IMR-90 (cell line): ENCODE measurements around the gene HIVEP3. TPM values are rescaled to one million over a fixed set of nuclear protein-coding genes. Genes with fewer than 3 reads are reported as not detected.

Source experiments
- ATAC-seq: fragments of 200-7000 bp; cut with Tn5 transposase; 2 replicates; pipeline ENCODE4 v1.9.1; 2020; ENCODE audit warnings: low read depth, mild to moderate bottlenecking, moderate library complexity
- BruUV-seq: library from RNA; stranded (reverse); fragments of 400-500 nt; replicated peaks from 2 replicates; lab custom pipeline; 2021; lab: Mats Ljungman, UMichigan
- CTCF ChIA-PET: fragments of 300-600 bp; formaldehyde crosslinking; extraction: SDS; loops from one replicate; lab custom pipeline; 2021; ENCODE audit warnings: antibody characterized with exemption; lab: Yijun Ruan, JAX
- POLR2A ChIA-PET: fragments of 300-600 bp; sonication (Branson Sonifier 250); formaldehyde crosslinking; loops from one replicate; lab custom pipeline; 2022; ENCODE audit warnings: antibody characterized with exemption; ENCODE audit not compliant: unreplicated experiment; lab: Charles Lee
- DNase-seq: peaks from one replicate; pipeline ENCODE4 v3.0.0; 2013
- H2AFZ ChIP-seq: replicated peaks from 2 replicates; pipeline ENCODE3; 2013; ENCODE audit warnings: low read length, mild to moderate bottlenecking; ENCODE audit not compliant: poor library complexity
- H2AK5ac ChIP-seq: 2 replicates; pipeline ENCODE4 v1.6.1; 2013; ENCODE audit warnings: low read depth, low read length, inconsistent platforms
- H2AK9ac ChIP-seq: replicated peaks from 2 replicates; pipeline ENCODE3; 2013; ENCODE audit warnings: mild to moderate bottlenecking, low read depth, low read length, moderate library complexity; ENCODE audit not compliant: poor library complexity
- H2BK120ac ChIP-seq: 2 replicates; pipeline ENCODE4 v1.6.1; 2013; ENCODE audit warnings: low read depth, low read length, inconsistent platforms
- H2BK15ac ChIP-seq: 3 replicates; pipeline ENCODE4 v1.6.1; 2013; ENCODE audit warnings: low read depth, low read length, inconsistent platforms
- H2BK20ac ChIP-seq: 2 replicates; pipeline ENCODE4 v1.6.1; 2013; ENCODE audit warnings: low read depth, mild to moderate bottlenecking, inconsistent platforms, low read length, moderate library complexity
- H2BK5ac ChIP-seq: 2 replicates; pipeline ENCODE4 v1.6.1; 2013; ENCODE audit warnings: mild to moderate bottlenecking, low read depth, low read length, inconsistent platforms; ENCODE audit not compliant: poor library complexity, severe bottlenecking
- H3K14ac ChIP-seq: replicated peaks from 2 replicates; pipeline ENCODE4 v1.6.1; 2013; ENCODE audit warnings: low read depth, low read length, inconsistent platforms
- H3K18ac ChIP-seq: 2 replicates; pipeline ENCODE4 v1.6.1; 2013; ENCODE audit warnings: low read depth, low read length, control low read depth
- H3K23ac ChIP-seq: 2 replicates; pipeline ENCODE4 v1.6.1; 2013; ENCODE audit warnings: low read depth, low read length, inconsistent platforms
- H3K27ac ChIP-seq: 2 replicates; pipeline ENCODE4 v1.5.1; 2013; ENCODE audit warnings: mild to moderate bottlenecking, control low read depth, low read length; ENCODE audit not compliant: insufficient read depth
- H3K27me3 ChIP-seq: 2 replicates; pipeline ENCODE4 v1.6.1; 2013; ENCODE audit warnings: low read length; ENCODE audit not compliant: control insufficient read depth, insufficient read depth
- H3K36me3 ChIP-seq: 2 replicates; pipeline ENCODE4 v1.6.1; 2013; ENCODE audit warnings: low read length, mixed read lengths; ENCODE audit not compliant: control insufficient read depth, insufficient read depth
- H3K4ac ChIP-seq: 2 replicates; pipeline ENCODE4 v1.6.1; 2013; ENCODE audit warnings: low read depth, low read length, inconsistent platforms
- H3K4me1 ChIP-seq: 2 replicates; pipeline ENCODE4 v1.6.1; 2013; ENCODE audit warnings: low read length, mixed read lengths; ENCODE audit not compliant: control insufficient read depth, insufficient read depth
- H3K4me2 ChIP-seq: 2 replicates; pipeline ENCODE4 v1.6.1; 2013; ENCODE audit warnings: low read depth, mild to moderate bottlenecking, control low read depth, low read length, moderate library complexity
- H3K4me3 ChIP-seq: 2 replicates; pipeline ENCODE4 v1.5.1; 2013; ENCODE audit warnings: low read depth, mild to moderate bottlenecking, control low read depth, low read length, moderate library complexity; ENCODE audit not compliant: insufficient read depth
- H3K56ac ChIP-seq: 2 replicates; pipeline ENCODE4 v1.6.1; 2013; ENCODE audit warnings: low read length, inconsistent platforms; ENCODE audit not compliant: insufficient read depth; ENCODE audit errors: extremely low read depth
- H3K79me1 ChIP-seq, 2 experiments: 2 replicates each; pipeline ENCODE4 v1.6.1; 2013; ENCODE audit warnings: low read length in 2 of 2, inconsistent platforms in 1 of 2, low read depth in 1 of 2
- H3K9ac ChIP-seq: 2 replicates; pipeline ENCODE4 v1.6.1; 2013; ENCODE audit warnings: low read depth, low read length, control low read depth
- H3K9me1 ChIP-seq: 2 replicates; pipeline ENCODE4 v1.6.1; 2013; ENCODE audit warnings: low read length, inconsistent platforms; ENCODE audit not compliant: insufficient read depth
- H3K9me3 ChIP-seq: 2 replicates; pipeline ENCODE4 v1.6.1; 2013; ENCODE audit warnings: low read length; ENCODE audit not compliant: control insufficient read depth, insufficient read depth
- H4K20me1 ChIP-seq: 2 replicates; pipeline ENCODE4 v1.6.1; 2013; ENCODE audit warnings: low read length, inconsistent platforms; ENCODE audit not compliant: insufficient read depth
- H4K5ac ChIP-seq: 2 replicates; pipeline ENCODE4 v1.6.1; 2013; ENCODE audit warnings: mild to moderate bottlenecking, low read depth, low read length, control low read depth
- H4K8ac ChIP-seq, 2 experiments: 2 replicates each; pipeline ENCODE4 v1.6.1; 2013; ENCODE audit warnings: low read depth in 2 of 2, low read length in 2 of 2, control low read depth in 1 of 2, inconsistent platforms in 1 of 2
- H4K91ac ChIP-seq: 2 replicates; pipeline ENCODE4 v1.6.1; 2013; ENCODE audit warnings: low read depth, low read length, inconsistent platforms; ENCODE audit not compliant: insufficient read depth
- BHLHE40 ChIP-seq: fragments of 150-350 bp; IDR thresholded peaks from 2 replicates; pipeline ENCODE4 v1.6.1; 2016; ENCODE audit warnings: mild to moderate bottlenecking, low read depth, low read length
- CEBPB ChIP-seq: IDR thresholded peaks from 2 replicates; pipeline ENCODE4 v1.6.1; 2012; ENCODE audit warnings: low read depth, low read length, improper control_type of control experiment
- CHD1 ChIP-seq: IDR thresholded peaks from 2 replicates; pipeline ENCODE4 v1.6.1; 2012; ENCODE audit warnings: low read depth, low read length, improper control_type of control experiment
- FOS ChIP-seq: fragments of 150-350 bp; IDR thresholded peaks from 2 replicates; pipeline ENCODE4 v1.6.1; 2016; ENCODE audit warnings: low read depth, low read length
- MAFK ChIP-seq: IDR thresholded peaks from 2 replicates; pipeline ENCODE4 v1.6.1; 2012; ENCODE audit warnings: low read depth, low read length, improper control_type of control experiment
- MAZ ChIP-seq: IDR thresholded peaks from 2 replicates; pipeline ENCODE4 v1.6.1; 2012; ENCODE audit warnings: low read depth, mild to moderate bottlenecking, low read length, improper control_type of control experiment, moderate library complexity, borderline replicate concordance
- MXI1 ChIP-seq: IDR thresholded peaks from 2 replicates; pipeline ENCODE4 v1.6.1; 2012; ENCODE audit warnings: low read depth, mild to moderate bottlenecking, low read length, moderate library complexity, borderline replicate concordance
- NFE2L2 ChIP-seq: fragments of 150-350 bp; IDR thresholded peaks from 2 replicates; pipeline ENCODE4 v1.6.1; 2016; ENCODE audit warnings: low read depth, mild to moderate bottlenecking, low read length
- POLR2A ChIP-seq: IDR thresholded peaks from 2 replicates; pipeline ENCODE4 v1.6.1; 2012; ENCODE audit warnings: mild to moderate bottlenecking, low read depth, low read length
- RAD21 ChIP-seq: IDR thresholded peaks from 2 replicates; pipeline ENCODE4 v1.6.1; 2012; ENCODE audit warnings: low read length, improper control_type of control experiment
- RCOR1 ChIP-seq: IDR thresholded peaks from 2 replicates; pipeline ENCODE4 v1.6.1; 2012; ENCODE audit warnings: mild to moderate bottlenecking, low read length, improper control_type of control experiment; ENCODE audit not compliant: insufficient replicate concordance
- RFX5 ChIP-seq: IDR thresholded peaks from 2 replicates; pipeline ENCODE4 v1.8.0; 2012; ENCODE audit warnings: low read depth, mild to moderate bottlenecking, low read length, moderate library complexity
- SMC3 ChIP-seq: fragments of 150-350 bp; IDR thresholded peaks from 2 replicates; pipeline ENCODE4 v1.6.1; 2016; ENCODE audit warnings: low read depth, mild to moderate bottlenecking, antibody characterized with exemption, low read length, moderate library complexity
- WGBS, 2 experiments: methylation state at CpG; one replicate each; pipeline versions ENCODE4 v1.1.5 to v1.1.7; 2013; ENCODE audit warnings: missing lambda C conversion rate in 2 of 2; ENCODE audit not compliant: insufficient read length in 1 of 2; ENCODE audit errors: extremely low coverage in 2 of 2; 5-methylcytosine and 5-hydroxymethylcytosine counted together
- dilution Hi-C: fragments of 300-500 bp; cut with HindIII; formaldehyde crosslinking; loops from one replicate; pipeline ENCODE4 v1.14.3; 2018; ENCODE audit warnings: low sequenced_read_pairs; ENCODE audit not compliant: unreplicated experiment
- in situ Hi-C: fragments of 300-500 bp; cut with MboI; formaldehyde crosslinking; loops from 3 replicates; pipeline ENCODE4 v1.14.3; 2019; ENCODE audit warnings: low sequenced_read_pairs, inconsistent platforms, mixed read lengths
- intact Hi-C: fragments of 100-400 bp; cut with micrococcal nuclease; formaldehyde crosslinking; loops from 2 replicates; pipeline ENCODE4 v1.10.0; 2022
- polyA plus RNA-seq, 3 experiments: library from polyadenylated mRNA; depleted of rRNA; stranded (reverse); fragments of >200 nt; gene quantifications; 2 replicates each; pipeline ENCODE4 v1.2.3, GENCODE V29; 2012; ENCODE audit warnings: low replicate concordance in 1 of 3
- total RNA-seq: library from RNA; depleted of rRNA; stranded (reverse); fragments of >200 nt; gene quantifications from 2 replicates; pipeline ENCODE4 v1.2.3, GENCODE V29; 2012
- TF ChIP-seq, protein P1 (sequence below): conservative IDR thresholded peaks from 2 replicates; pipeline ENCODE4 v1.5.1; 2012; ENCODE audit warnings: mild to moderate bottlenecking, low read depth, low read length, improper control_type of control experiment
- TF ChIP-seq, protein P2 (sequence below): fragments of 150-350 bp; IDR thresholded peaks from 2 replicates; pipeline ENCODE4 v1.6.1; 2016; ENCODE audit warnings: low read depth, mild to moderate bottlenecking, low read length, moderate library complexity, borderline replicate concordance
- TF ChIP-seq, protein P3 (sequence below): fragments of 150-350 bp; IDR thresholded peaks from 2 replicates; pipeline ENCODE4 v1.6.1; 2017; ENCODE audit warnings: mild to moderate bottlenecking, antibody characterized with exemption, low read length, low read depth

Gene HIVEP3
- total and polyA plus RNA-seq, 2 of the 4 experiments (the other 2 are of a cell fraction), result 1.4 to 4.0 TPM

DNA sequence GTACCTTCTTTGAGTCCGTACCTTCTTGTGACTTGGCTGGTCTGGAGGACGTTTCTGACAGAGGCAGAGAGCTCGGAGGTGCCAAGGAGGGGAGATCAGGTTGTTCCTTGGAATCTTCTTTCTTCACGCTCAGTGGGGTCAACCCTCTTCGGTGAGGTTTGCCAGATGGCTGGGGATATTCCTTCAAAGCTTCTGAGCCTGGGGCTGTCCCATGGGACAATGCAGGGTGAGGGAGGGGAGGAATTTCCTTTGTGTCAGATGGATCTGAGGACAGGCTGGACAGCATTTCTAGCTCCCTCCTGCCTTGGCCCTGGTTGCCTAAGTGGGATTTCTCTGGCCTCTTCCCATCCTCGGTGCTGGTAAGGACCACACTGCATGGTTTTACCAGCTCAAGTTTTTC, 338.7 kb downstream of the HIVEP3 start:
- Histone ChIP-seq H3K27me3 (no peaks in the 10 kb centered on the region), H3K9ac (no peak overlapping the region), H3K4me2 (no peak overlapping the region), H2BK120ac (no peak overlapping the region), H3K4me1 (no peaks in the 10 kb centered on the region), H3K4me3 (no peak overlapping the region), H2AK9ac (no peak overlapping the region), H2BK15ac (no peak overlapping the region), H3K56ac (no peak overlapping the region), H3K4ac (no peak overlapping the region), H4K5ac (no peak overlapping the region), H3K18ac (no peak overlapping the region), H3K23ac (no peak overlapping the region), H2BK5ac (no peak overlapping the region), H3K79me1 (no peaks in the 10 kb centered on the region), H3K9me1 (no peaks in the 10 kb centered on the region), H4K20me1 (no peaks in the 10 kb centered on the region), H3K36me3 (no peaks in the 10 kb centered on the region; the same call in 1 of the 2 replicates), H3K9me3 (no peaks in the 10 kb centered on the region), H4K8ac (no peak overlapping the region), H3K14ac (no peak overlapping the region), H2AK5ac (no peak overlapping the region), H2BK20ac (no peak overlapping the region), H3K27ac (no peak overlapping the region), H4K91ac (no peak overlapping the region), H2AFZ (no peak overlapping the region)
- TF ChIP-seq, protein P1, sequence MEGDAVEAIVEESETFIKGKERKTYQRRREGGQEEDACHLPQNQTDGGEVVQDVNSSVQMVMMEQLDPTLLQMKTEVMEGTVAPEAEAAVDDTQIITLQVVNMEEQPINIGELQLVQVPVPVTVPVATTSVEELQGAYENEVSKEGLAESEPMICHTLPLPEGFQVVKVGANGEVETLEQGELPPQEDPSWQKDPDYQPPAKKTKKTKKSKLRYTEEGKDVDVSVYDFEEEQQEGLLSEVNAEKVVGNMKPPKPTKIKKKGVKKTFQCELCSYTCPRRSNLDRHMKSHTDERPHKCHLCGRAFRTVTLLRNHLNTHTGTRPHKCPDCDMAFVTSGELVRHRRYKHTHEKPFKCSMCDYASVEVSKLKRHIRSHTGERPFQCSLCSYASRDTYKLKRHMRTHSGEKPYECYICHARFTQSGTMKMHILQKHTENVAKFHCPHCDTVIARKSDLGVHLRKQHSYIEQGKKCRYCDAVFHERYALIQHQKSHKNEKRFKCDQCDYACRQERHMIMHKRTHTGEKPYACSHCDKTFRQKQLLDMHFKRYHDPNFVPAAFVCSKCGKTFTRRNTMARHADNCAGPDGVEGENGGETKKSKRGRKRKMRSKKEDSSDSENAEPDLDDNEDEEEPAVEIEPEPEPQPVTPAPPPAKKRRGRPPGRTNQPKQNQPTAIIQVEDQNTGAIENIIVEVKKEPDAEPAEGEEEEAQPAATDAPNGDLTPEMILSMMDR, result no peak
- TF ChIP-seq, protein P2, sequence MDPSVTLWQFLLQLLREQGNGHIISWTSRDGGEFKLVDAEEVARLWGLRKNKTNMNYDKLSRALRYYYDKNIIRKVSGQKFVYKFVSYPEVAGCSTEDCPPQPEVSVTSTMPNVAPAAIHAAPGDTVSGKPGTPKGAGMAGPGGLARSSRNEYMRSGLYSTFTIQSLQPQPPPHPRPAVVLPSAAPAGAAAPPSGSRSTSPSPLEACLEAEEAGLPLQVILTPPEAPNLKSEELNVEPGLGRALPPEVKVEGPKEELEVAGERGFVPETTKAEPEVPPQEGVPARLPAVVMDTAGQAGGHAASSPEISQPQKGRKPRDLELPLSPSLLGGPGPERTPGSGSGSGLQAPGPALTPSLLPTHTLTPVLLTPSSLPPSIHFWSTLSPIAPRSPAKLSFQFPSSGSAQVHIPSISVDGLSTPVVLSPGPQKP, result no peak
- TF ChIP-seq MXI1 (no peak), POLR2A (no peak), NFE2L2 (no peak), RAD21 (no peak), CHD1 (no peak), MAFK (no peak), RFX5 (no peak), RCOR1 (no peak), MAZ (no peak), CEBPB (no peak), SMC3 (no peak), FOS (no peak), BHLHE40 (no peak)
- TF ChIP-seq, protein P3, sequence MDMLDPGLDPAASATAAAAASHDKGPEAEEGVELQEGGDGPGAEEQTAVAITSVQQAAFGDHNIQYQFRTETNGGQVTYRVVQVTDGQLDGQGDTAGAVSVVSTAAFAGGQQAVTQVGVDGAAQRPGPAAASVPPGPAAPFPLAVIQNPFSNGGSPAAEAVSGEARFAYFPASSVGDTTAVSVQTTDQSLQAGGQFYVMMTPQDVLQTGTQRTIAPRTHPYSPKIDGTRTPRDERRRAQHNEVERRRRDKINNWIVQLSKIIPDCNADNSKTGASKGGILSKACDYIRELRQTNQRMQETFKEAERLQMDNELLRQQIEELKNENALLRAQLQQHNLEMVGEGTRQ, result no peak
- dilution Hi-C loops (no loop called here), in situ Hi-C loops (no loop called here), intact Hi-C loops (no loop called here)
- ChIA-PET POLR2A (no interaction called here), CTCF (no interaction called here)
- DNase-seq (no peak), ATAC-seq (no peak)
- WGBS, 2 experiments, result 97% methylated on average over 4 of the region's 6 CpGs; no CpG with 5 or more reads in 1 of the 2 experiments
- no TSS peak for BruUV-seq
